Upper lobe of left lung (tissue), 4 donors: Measurements from ENCODE around the gene NFATC2IP.

Experiments
- CTCF ChIP-seq, 6 experiments: fragments of 450-650 bp in 4 of 6; fragments of 200-600 bp in 2 of 6; sonication (generic) in 2 of 6; IDR thresholded peaks; one replicate each; pipeline ENCODE4 v1.5.1; 2016 to 2019; ENCODE audit warnings: antibody characterized with exemption in 6 of 6
- EP300 ChIP-seq, 4 donors: sonication (generic); formaldehyde crosslinking; IDR thresholded peaks; one replicate each; pipeline ENCODE4 v1.5.1; 2017; ENCODE audit warnings: antibody characterized with exemption in 4 of 4, control low read depth in 2 of 4
- POLR2A ChIP-seq, 4 donors: fragments of 450-650 bp; IDR thresholded peaks; one replicate each; pipeline ENCODE4 v1.5.1; 2016 to 2017; ENCODE audit warnings: antibody characterized with exemption in 4 of 4, mild to moderate bottlenecking in 2 of 4

DNA sequence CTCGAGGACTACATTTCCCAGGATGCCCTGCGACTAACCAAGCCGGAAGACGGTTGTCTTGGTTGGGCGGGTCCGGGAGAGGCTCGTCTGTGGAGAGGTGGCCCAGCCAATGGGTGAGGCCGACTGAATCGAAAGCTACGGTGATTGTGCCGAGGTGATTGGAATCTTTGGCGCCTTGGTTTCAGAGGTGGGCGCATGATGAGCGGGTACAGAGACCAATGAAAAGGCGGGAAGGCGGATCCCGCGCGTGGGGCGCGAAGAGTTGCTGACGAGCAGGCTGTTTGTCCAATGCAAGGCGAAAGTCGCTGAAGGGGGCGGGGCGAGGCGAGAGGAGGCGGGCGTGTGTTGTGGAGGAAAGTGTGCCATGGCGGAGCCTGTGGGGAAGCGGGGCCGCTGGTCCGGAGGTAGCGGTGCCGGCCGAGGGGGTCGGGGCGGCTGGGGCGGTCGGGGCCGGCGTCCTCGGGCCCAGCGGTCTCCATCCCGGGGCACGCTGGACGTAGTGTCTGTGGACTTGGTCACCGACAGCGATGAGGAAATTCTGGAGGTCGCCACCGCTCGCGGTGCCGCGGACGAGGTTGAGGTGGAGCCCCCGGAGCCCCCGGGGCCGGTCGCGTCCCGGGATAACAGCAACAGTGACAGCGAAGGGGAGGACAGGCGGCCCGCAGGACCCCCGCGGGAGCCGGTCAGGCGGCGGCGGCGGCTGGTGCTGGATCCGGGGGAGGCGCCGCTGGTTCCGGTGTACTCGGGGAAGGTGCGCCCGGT lies at the start of gene NFATC2IP:
- no peak for TF ChIP-seq CTCF (IDR thresholded peaks at IDR 0.05)
- no peak for TF ChIP-seq EP300 (IDR thresholded peaks at IDR 0.05)
- TF ChIP-seq POLR2A (IDR thresholded peaks at IDR 0.05) = peak in 1 of 4 donors; percentile 63
